Adrenal gland (tissue), 5 donors: Measurements from ENCODE around the gene LMNTD1.

Experiments used
- CTCF ChIP-seq, 6 experiments: fragments of 450-650 bp in 4 of 6; fragments of 200-600 bp in 2 of 6; sonication (generic) in 1 of 6; IDR thresholded peaks; 1 replicate in 5 of 6; 2 replicates in 1 of 6; pipeline versions ENCODE4 v1.5.1 to v1.8.0; 2016 to 2021; ENCODE audit warnings: antibody characterized with exemption in 6 of 6, mild to moderate bottlenecking in 2 of 6, moderate library complexity in 1 of 6
- POLR2A ChIP-seq, 2 donors: fragments of 450-650 bp; IDR thresholded peaks; one replicate each; pipeline ENCODE4 v1.6.1; 2017; ENCODE audit warnings: antibody characterized with exemption in 2 of 2, mild to moderate bottlenecking in 2 of 2, moderate library complexity in 1 of 2
- donor health status: DM: no; HTN: no; CAD: no.

- no peak for TF ChIP-seq CTCF (IDR thresholded peaks at IDR 0.05)
- TF ChIP-seq POLR2A (IDR thresholded peaks at IDR 0.05) = no peak
Measured at GRCh38 chr12:25477217-25477616, 75.9 kb downstream of the LMNTD1 start.
